Stimulated activated CD4-positive, alpha-beta T cell treated with anti-CD3 and anti-CD28 coated beads, Interleukin-4, amount 100 ng/mL, for 1 hour (primary cell): Measurements from ENCODE around the gene PCDHGB3.
"Not testable (repeated sequence)": the region's sequence is repeated elsewhere in the genome, so short reads cannot be mapped to it uniquely, and the experiment has no call there.

Experiments used
- DNase-seq: peaks from one replicate; pipeline ENCODE4 v3.0.0-alpha.2; 2020

PCDHGB3 gene

DNA sequence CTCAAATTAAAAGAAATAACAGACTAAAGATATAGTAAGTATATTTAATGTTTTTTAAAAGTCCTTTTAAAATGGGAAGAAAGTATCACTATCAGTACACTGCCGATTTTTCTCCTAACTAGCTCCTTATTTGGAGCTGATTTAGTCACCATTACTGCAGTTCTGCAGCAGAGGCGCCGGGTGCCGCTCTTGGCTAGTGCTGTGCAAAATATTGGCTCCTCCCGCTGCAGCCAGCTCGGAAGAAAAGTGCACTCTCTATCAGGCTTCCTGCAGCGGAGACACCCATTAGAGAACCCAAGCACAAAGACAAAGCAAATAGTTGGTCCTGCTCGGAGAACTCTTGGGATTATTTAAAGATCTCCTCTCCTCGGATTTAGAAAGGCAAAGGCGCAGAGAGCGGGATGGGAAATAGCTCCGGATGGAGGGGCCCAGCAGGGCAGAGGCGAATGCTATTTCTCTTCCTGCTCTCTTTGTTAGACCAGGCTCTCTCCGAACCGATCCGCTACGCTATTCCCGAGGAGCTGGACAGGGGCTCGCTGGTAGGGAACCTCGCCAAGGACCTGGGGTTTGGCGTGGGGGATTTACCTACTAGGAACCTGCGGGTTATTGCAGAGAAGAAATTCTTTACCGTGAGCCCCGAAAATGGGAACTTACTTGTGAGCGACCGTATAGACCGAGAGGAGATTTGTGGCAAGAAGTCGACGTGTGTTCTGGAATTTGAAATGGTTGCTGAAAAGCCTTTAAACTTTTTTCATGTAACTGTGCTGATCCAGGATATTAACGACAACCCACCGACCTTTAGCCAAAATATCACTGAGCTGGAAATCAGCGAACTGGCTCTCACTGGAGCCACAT is at the start of gene PCDHGB3:
Gene PCDHGB3, plus strand, starts transcription at position 249 of the 855 bp plus-strand sequence. Its CDS starts 153 bp downstream, at position 402.
- DNase-seq, result peak; percentile 36

- DNase-seq, result no peak
These were observed 47.8 kb upstream of the PCDHGB3 start for GRCh38 chr5:141322261-141322660.

GRCh38 chr5:141326088-141326854 is 43.8 kb upstream of the PCDHGB3 start:
- DNase-seq, result peak; percentile 70

DNA sequence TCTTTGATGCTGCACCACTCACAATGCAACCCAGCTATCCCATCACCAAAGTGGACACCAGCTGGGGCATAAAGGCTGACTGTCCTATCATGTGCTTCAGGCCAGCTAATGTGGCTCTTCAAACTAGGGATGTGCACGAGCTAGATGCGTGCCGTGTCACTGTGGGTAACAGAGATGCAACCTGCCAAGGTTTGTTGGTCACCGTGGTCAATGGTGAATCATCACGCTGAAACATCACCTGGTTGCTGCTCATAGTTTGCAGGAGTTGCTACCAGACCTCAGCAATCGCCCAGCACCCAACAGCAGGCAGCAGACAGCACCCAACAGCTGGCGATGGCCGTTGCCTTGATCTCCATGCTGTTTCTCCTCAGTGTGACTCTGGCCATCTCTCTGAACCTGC is 41.8 kb upstream of the PCDHGB3 start:
- no peak for DNase-seq

DNA sequence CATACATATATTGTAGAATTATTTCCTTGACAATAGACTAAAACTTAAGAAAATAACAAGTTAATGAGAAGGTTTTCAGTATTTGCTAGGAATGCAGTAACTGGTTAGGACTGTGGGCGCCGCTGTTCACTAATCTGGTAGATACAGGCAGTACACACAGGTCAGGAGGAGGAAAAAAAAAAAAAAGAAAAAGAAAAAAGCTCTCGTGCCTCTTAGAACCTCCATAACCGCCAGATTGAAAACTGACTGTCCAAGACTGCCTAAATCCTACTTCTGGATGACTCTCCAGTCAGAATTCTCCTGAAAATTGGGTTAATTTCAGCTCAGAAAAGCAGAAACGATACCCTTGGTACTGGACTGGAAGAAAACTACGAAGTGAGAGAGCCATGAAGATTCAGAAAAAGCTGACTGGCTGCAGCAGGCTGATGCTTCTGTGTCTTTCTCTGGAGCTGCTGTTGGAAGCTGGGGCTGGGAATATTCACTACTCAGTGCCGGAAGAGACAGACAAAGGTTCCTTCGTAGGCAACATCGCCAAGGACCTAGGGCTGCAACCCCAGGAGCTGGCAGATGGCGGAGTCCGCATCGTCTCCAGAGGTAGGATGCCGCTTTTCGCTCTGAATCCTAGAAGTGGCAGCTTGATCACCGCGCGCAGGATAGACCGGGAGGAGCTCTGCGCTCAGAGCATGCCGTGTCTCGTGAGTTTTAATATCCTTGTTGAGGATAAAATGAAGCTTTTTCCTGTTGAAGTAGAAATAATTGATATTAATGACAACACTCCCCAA is 39.6 kb upstream of the PCDHGB3 start, which contains the start of gene PCDHGA1:
Gene PCDHGA1, plus strand, starts transcription at position 216 of the 782 bp plus-strand sequence.
- DNase-seq, result peak; percentile 25

DNA sequence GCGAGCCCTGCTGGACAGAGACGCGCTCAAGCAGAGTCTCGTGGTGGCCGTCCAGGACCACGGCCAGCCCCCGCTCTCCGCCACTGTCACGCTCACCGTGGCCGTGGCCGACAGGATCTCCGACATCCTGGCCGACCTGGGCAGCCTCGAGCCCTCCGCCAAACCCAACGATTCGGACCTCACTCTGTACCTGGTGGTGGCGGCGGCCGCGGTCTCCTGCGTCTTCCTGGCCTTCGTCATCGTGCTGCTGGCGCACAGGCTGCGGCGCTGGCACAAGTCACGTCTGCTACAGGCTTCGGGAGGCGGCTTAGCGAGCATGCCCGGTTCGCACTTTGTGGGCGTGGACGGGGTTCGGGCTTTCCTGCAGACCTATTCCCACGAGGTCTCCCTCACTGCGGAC is 37.5 kb upstream of the PCDHGB3 start:
- DNase-seq, result not testable (repeated sequence)

GRCh38 chr5:141338538-141339306 is 31.3 kb upstream of the PCDHGB3 start, which contains the start of gene PCDHGA2:
Gene PCDHGA2, plus strand, starts transcription at chr5:141338760.
- DNase-seq, result no peak

DNA sequence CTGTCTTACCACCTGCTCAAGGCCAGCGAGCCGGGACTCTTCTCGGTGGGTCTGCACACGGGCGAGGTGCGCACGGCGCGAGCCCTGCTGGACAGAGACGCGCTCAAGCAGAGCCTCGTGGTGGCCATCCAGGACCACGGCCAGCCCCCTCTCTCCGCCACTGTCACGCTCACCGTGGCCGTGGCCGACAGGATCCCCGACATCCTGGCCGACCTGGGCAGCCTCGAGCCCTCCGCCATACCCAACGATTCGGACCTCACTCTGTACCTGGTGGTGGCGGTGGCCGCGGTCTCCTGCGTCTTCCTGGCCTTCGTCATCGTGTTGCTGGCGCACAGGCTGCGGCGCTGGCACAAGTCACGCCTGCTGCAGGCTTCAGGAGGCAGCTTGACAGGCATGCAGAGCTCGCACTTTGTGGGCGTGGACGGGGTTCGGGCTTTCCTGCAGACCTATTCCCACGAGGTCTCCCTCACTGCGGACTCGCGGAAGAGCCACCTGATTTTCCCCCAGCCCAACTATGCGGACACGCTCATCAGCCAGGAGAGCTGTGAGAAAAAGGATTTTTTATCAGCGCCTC is 29.2 kb upstream of the PCDHGB3 start:
- DNase-seq, result not testable (repeated sequence)

GRCh38 chr5:141342773-141343172 is 27.3 kb upstream of the PCDHGB3 start:
- no peak for DNase-seq

DNA sequence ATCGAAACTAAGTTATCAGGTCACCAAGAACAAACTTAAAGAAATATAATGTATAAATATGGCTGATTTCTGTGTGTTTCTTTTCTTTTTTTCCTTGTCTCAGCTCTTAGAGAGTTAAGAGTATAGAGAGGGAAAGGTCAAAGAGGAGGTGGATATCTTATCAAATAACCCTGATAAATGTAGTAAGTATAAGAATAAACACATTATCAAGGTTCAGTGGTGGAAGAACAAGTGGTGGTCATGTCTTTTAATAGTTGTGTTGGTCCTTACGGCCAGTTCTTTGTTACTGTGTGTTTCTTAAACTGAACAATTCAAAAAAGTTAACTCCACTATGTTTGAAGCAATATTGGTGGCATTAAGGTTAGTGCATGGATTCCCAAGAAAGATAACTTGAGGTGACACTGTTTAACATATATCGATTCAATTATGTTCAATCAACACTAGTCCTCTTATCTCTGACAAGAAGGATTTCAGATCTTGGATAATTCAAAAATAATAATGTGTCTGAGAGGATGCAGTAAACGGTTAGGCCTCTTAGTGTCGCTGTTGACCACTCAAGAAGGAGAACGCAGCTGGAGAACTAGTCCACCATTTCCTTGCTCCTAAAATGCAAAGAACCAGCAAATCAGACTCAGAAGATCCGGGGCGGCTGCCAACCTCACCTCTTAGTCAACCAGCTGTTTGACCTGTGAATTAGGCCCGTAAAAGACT is 26.6 kb upstream of the PCDHGB3 start, which contains the start of gene PCDHGA3:
Gene PCDHGA3, plus strand, starts transcription at position 588 of the 711 bp plus-strand sequence. CDS start 205 bp downstream, outside the sequence.
- no peak for DNase-seq

GRCh38 chr5:141343953-141344463 is 26.0 kb upstream of the PCDHGB3 start:
- DNase-seq, result no peak

DNA sequence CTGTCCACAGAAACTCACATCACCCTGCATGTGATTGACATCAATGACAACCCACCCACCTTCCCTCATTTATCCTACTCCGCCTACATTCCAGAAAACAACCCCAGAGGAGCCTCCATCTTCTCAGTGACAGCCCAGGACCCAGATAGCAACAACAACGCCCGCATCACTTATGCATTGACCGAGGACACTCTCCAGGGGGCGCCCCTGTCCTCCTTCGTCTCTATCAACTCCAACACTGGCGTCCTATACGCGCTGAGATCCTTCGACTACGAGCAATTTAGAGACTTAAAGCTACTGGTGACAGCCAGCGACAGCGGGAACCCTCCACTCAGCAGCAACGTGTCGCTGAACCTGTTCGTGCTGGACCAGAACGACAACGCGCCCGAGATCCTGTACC is 24.7 kb upstream of the PCDHGB3 start:
- DNase-seq, result no peak

GRCh38 chr5:141346017-141346416 is 24.0 kb upstream of the PCDHGB3 start:
- DNase-seq, result not testable (repeated sequence)

- DNase-seq, result peak; percentile 26
These were observed 20.0 kb upstream of the PCDHGB3 start, which contains the start of gene PCDHGB1 for GRCh38 chr5:141349917-141350619. Gene PCDHGB1, plus strand, starts transcription at chr5:141350099. Its CDS starts 162 bp downstream, at chr5:141350261.

DNA sequence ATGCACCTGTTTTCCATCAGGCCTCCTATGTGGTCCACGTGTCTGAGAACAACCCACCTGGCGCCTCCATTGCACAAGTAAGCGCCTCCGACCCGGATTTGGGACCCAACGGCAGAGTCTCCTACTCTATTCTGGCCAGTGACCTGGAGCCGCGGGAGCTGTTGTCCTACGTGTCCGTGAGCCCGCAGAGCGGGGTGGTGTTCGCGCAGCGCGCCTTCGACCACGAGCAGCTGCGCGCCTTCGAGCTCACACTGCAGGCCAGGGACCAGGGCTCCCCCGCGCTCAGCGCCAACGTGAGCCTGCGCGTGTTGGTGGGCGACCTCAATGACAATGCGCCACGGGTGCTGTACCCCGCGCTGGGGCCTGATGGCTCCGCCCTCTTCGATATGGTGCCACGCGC is 18.5 kb upstream of the PCDHGB3 start:
- no peak for DNase-seq

GRCh38 chr5:141354900-141355469 is 15.1 kb upstream of the PCDHGB3 start, which contains the start of gene PCDHGA4:
Gene PCDHGA4, plus strand, starts transcription at chr5:141355021. Its CDS starts 87 bp downstream, at chr5:141355108.
- no peak for DNase-seq

GRCh38 chr5:141355641-141356040 is 14.4 kb upstream of the PCDHGB3 start:
- DNase-seq, result no peak

DNA sequence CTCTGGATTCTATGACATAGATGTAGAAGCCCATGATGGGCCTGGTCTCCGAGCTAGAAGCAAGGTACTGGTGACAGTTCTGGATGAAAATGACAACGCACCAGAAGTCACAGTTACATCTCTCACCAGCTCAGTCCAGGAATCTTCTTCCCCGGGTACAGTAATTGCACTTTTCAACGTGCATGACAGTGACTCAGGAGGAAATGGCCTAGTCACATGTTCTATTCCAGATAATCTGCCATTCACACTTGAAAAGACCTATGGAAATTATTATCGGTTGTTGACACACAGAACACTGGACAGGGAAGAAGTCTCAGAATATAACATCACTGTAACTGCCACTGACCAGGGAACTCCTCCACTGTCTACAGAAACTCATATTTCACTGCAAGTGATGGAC is 13.9 kb upstream of the PCDHGB3 start:
- DNase-seq, result no peak

DNA sequence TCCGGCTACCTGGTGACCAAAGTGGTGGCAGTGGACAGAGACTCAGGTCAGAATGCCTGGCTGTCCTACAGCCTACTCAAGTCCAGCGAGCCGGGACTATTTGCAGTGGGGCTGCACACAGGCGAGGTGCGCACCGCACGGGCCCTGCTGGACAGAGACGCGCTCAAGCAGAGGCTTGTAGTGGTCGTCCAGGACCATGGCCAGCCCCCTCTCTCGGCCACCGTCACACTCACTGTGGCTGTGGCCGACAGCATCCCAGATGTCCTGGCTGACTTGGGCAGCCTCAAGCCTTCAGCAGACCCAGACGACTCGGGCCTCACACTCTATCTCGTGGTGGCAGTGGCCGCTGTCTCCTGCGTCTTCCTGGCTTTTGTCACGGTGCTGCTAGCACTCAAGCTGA is 13.1 kb upstream of the PCDHGB3 start:
- no peak for DNase-seq
